GM12878 (cell line): ENCODE data around the gene MFSD11. TPM values are rescaled to one million over a fixed set of nuclear protein-coding genes. Genes with fewer than 3 reads are reported as not detected.

Experiments
- ATAC-seq: fragments of 200-7000 bp; cut with Tn5 transposase; 3 replicates; pipeline ENCODE4 v1.9.1; 2020; ENCODE audit warnings: mild to moderate bottlenecking, moderate library complexity
- BruUV-seq: library from RNA; stranded (reverse); fragments of 400-500 nt; replicated peaks from 2 replicates; lab custom pipeline; 2021; lab: Mats Ljungman, UMichigan
- CTCF ChIA-PET: fragments of 300-600 bp; sonication (Branson Sonifier 250); formaldehyde crosslinking; extraction: SDS; loops from one replicate; lab custom pipeline; 2021; ENCODE audit warnings: inconsistent platforms; lab: Yijun Ruan, JAX
- POLR2A ChIA-PET: fragments of 350-600 bp; formaldehyde crosslinking; extraction: SDS; loops from one replicate; lab custom pipeline; 2021; ENCODE audit warnings: inconsistent platforms; lab: Charles Lee
- RAD21 ChIA-PET: fragments of 300-600 bp; sonication (Branson Sonifier 250); formaldehyde crosslinking; loops from one replicate; lab custom pipeline; 2023; ENCODE audit warnings: antibody characterized with exemption; ENCODE audit not compliant: unreplicated experiment; lab: Charles Lee
- SMC1A ChIA-PET: fragments of 300-600 bp; sonication (Branson Sonifier 250); formaldehyde crosslinking; loops from one replicate; lab custom pipeline; 2023; ENCODE audit not compliant: unreplicated experiment, uncharacterized antibody; lab: Charles Lee
- DNase-seq: peaks from one replicate; pipeline ENCODE4 v3.0.0-alpha.2; 2011; ENCODE audit warnings: low read depth, low spot score
- FAIRE-seq: peaks from 3 replicates; lab custom pipeline; 2011; peaks lifted over from hg19 to GRCh38; lab: Jason Lieb, UNC
- H2AFZ ChIP-seq: 2 replicates; pipeline ENCODE4 v1.6.0; 2011; ENCODE audit warnings: low read depth, low read length, control low read depth; ENCODE audit not compliant: control insufficient read depth
- H3K27ac ChIP-seq: 2 replicates; pipeline ENCODE4 v1.5.1; 2011; ENCODE audit warnings: control low read depth; ENCODE audit not compliant: control insufficient read depth, insufficient read depth
- H3K27me3 ChIP-seq, 2 experiments: replicated peaks in 1 of 2; 2 replicates each; pipeline versions ENCODE4 v1.6.0 to v1.6.1; 2011; ENCODE audit warnings: low read length in 1 of 2; ENCODE audit not compliant: control insufficient read depth in 2 of 2, insufficient read depth in 2 of 2
- H3K36me3 ChIP-seq, 2 experiments: 2 replicates each; pipeline ENCODE4 v1.5.1; 2011; ENCODE audit warnings: low read length in 1 of 2; ENCODE audit not compliant: control insufficient read depth in 2 of 2, insufficient read depth in 2 of 2
- H3K4me1 ChIP-seq: 2 replicates; pipeline ENCODE4 v1.6.1; 2011; ENCODE audit warnings: mild to moderate bottlenecking, low read length, moderate library complexity, mixed read lengths; ENCODE audit not compliant: control insufficient read depth, insufficient read depth
- H3K4me2 ChIP-seq: 2 replicates; pipeline ENCODE4 v1.6.0; 2011; ENCODE audit warnings: control low read depth; ENCODE audit not compliant: control insufficient read depth, insufficient read depth
- H3K4me3 ChIP-seq: fragments of 200-600 bp; sonication (generic); 2 replicates; pipeline ENCODE4 v1.5.1; 2016
- H3K79me2 ChIP-seq: 2 replicates; pipeline ENCODE4 v1.6.0; 2011; ENCODE audit warnings: low read length; ENCODE audit not compliant: control insufficient read depth, insufficient read depth
- H3K9ac ChIP-seq: 2 replicates; pipeline ENCODE4 v1.8.0; 2011; ENCODE audit warnings: low read length, control low read depth, mixed read lengths; ENCODE audit not compliant: control insufficient read depth, insufficient read depth
- H3K9me3 ChIP-seq: replicated peaks from 3 replicates; pipeline ENCODE4 v1.5.1; 2011; ENCODE audit warnings: mild to moderate bottlenecking, low read length; ENCODE audit not compliant: control insufficient read depth, insufficient read depth
- H4K20me1 ChIP-seq: 2 replicates; pipeline ENCODE4 v1.6.0; 2011; ENCODE audit not compliant: control insufficient read depth, insufficient read depth
- ATF7 ChIP-seq: fragments of 450-650 bp; IDR thresholded peaks from 2 replicates; pipeline ENCODE4 v1.6.1; 2016; ENCODE audit warnings: low read depth, mild to moderate bottlenecking
- BRCA1 ChIP-seq: IDR thresholded peaks from 2 replicates; pipeline ENCODE4 v1.6.1; 2011; ENCODE audit warnings: low read depth, low read length, improper control_type of control experiment
- ESRRA ChIP-seq: IDR thresholded peaks from 2 replicates; pipeline ENCODE4 v1.6.1; 2012; ENCODE audit warnings: mild to moderate bottlenecking, low read length, improper control_type of control experiment
- IRF5 ChIP-seq: fragments of 450-650 bp; IDR thresholded peaks from 2 replicates; pipeline ENCODE4 v1.6.1; 2017; ENCODE audit warnings: borderline replicate concordance
- MYB ChIP-seq: fragments of 150-350 bp; IDR thresholded peaks from 2 replicates; pipeline ENCODE4 v1.6.1; 2014; ENCODE audit warnings: mild to moderate bottlenecking, low read depth, low read length, borderline replicate concordance
- NR2F1 ChIP-seq: fragments of 450-650 bp; conservative IDR thresholded peaks from 2 replicates; pipeline ENCODE4 v1.6.1; 2017; ENCODE audit warnings: mild to moderate bottlenecking
- ZBTB11 ChIP-seq: fragments of 450-650 bp; formaldehyde crosslinking; IDR thresholded peaks from 2 replicates; pipeline ENCODE4 v1.5.0; 2022; ENCODE audit warnings: mild to moderate bottlenecking, missing genetic modification characterization
- WGBS: methylation state at CpG from one replicate; pipeline ENCODE4 v1.1.6; 2016; ENCODE audit warnings: low lambda C conversion rate; ENCODE audit not compliant: insufficient replicate concordance, insufficient coverage; ENCODE audit errors: missing lambda C conversion rate; 5-methylcytosine and 5-hydroxymethylcytosine counted together
- in situ Hi-C: fragments of 300-500 bp; cut with MboI; formaldehyde crosslinking; loops from 9 replicates; pipeline ENCODE4 v1.14.3; 2018; ENCODE audit warnings: mixed read lengths
- intact Hi-C: fragments of 100-400 bp; cut with micrococcal nuclease; formaldehyde crosslinking; loops from one replicate; pipeline ENCODE4 v1.14.2; 2022; ENCODE audit not compliant: unreplicated experiment
- polyA plus RNA-seq, 11 experiments: library from polyadenylated mRNA; depleted of rRNA in 4 of 11; unstranded in 6 of 11; stranded (reverse) in 5 of 11; fragments of >200 nt; fragmentation: Nextera tagmentation in 4 of 11; fragmentation: Illumina TruSeq in 1 of 11; extraction: Ambion mirVana in 4 of 11; extraction: Trizol in 1 of 11; gene quantifications; 1 replicate in 1 of 11; 2 replicates in 10 of 11; pipeline versions ENCODE4 v1.2.1 to v1.2.3, GENCODE V29; 2011 to 2016; ENCODE audit warnings: inconsistent platforms in 2 of 11, missing spikeins in 2 of 11, low read depth in 1 of 11
- total RNA-seq, 4 experiments: library from RNA; depleted of rRNA in 3 of 4; stranded (reverse); fragments of >200 nt in 3 of 4; fragmentation: Illumina TruSeq in 1 of 4; extraction: Trizol in 1 of 4; gene quantifications; 2 replicates each; pipeline versions ENCODE4 v1.2.1 to v1.2.3, GENCODE V29; 2013 to 2021
- TF ChIP-seq, protein P1 (sequence below): fragments of 450-650 bp; IDR thresholded peaks from 2 replicates; pipeline ENCODE4 v1.6.1; 2018; ENCODE audit warnings: borderline replicate concordance, mild to moderate bottlenecking; ENCODE audit not compliant: partially characterized antibody
- TF ChIP-seq, protein P2 (sequence below), 3 experiments: IDR thresholded peaks in 2 of 3; conservative IDR thresholded peaks in 1 of 3; 2 replicates each; pipeline ENCODE4 v1.5.1; 2011; ENCODE audit warnings: low read depth in 3 of 3, low read length in 3 of 3, mild to moderate bottlenecking in 3 of 3, control low read depth in 2 of 3, moderate library complexity in 2 of 3, inconsistent platforms in 1 of 3, mixed read lengths in 1 of 3; ENCODE audit not compliant: control insufficient read depth in 2 of 3, insufficient read depth in 1 of 3; ENCODE audit errors: extremely low read depth in 1 of 3

Gene MFSD11
- total and polyA plus RNA-seq, 10 of the 15 experiments (the other 5 are each of a cell fraction or from before 2014, with no cell fraction given) = 11.0 to 19.4 (median 15.5) TPM

DNA sequence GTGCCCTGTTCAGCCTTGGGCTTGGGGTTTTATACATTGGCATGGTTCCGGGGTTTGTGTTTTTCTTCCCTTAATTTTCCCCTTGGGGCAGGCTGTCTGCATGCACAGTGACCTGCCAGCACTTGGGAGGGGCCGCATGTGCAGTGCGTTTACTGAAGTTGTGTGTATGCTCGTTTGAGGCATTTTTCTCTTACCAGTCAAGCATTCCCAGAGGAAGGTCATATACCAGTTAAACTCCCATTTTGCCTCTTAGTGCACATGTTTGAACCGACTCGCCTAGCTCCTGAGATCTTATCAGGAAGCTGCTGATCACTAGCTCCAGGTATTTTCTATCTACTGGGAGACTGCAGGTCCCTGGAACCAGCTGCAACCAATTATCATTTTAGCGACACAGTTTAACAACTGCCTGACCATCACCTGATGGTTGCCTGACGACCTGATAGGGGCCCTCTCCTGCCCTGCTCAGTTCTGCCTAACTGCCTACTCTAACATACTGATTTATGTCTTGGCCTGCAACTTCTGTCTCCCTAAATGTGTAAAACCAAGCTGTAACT, 51.4 kb downstream of the MFSD11 start:
- ChIA-PET POLR2A (no interaction called here), SMC1A (no interaction called here), CTCF (interaction anchor here (0.6 to 0.7 kb wide), 2 partner anchors 31 to 298 kb away, joined by 3 read pairs; no protein-coding TSS in a partner anchor), RAD21 (no interaction called here)
- Histone ChIP-seq H3K4me2 (no peak overlapping the region), H4K20me1 (no peaks in the 10 kb centered on the region), H3K4me3 (no peak overlapping the region), H3K9me3 (no peaks in the 10 kb centered on the region), H3K27ac (no peak overlapping the region), H3K9ac (no peak overlapping the region), H3K4me1 (peaks cover 11% of the 10 kb centered on the region), H2AFZ (no peak overlapping the region), H3K27me3 (no peaks in the 10 kb centered on the region), H3K36me3 (no peaks in the 10 kb centered on the region), H3K79me2 (no peaks in the 10 kb centered on the region)
- in situ Hi-C loops = no loop called here
- intact Hi-C loops = no loop called here
- no peak for DNase-seq
- no peak for FAIRE-seq
- BruUV-seq = no TSS peak
- TF ChIP-seq NR2F1 (no peak), IRF5 (no peak), ATF7 (no peak), ESRRA (no peak), ZBTB11 (no peak), BRCA1 (no peak), MYB (no peak)
- TF ChIP-seq, protein P1, sequence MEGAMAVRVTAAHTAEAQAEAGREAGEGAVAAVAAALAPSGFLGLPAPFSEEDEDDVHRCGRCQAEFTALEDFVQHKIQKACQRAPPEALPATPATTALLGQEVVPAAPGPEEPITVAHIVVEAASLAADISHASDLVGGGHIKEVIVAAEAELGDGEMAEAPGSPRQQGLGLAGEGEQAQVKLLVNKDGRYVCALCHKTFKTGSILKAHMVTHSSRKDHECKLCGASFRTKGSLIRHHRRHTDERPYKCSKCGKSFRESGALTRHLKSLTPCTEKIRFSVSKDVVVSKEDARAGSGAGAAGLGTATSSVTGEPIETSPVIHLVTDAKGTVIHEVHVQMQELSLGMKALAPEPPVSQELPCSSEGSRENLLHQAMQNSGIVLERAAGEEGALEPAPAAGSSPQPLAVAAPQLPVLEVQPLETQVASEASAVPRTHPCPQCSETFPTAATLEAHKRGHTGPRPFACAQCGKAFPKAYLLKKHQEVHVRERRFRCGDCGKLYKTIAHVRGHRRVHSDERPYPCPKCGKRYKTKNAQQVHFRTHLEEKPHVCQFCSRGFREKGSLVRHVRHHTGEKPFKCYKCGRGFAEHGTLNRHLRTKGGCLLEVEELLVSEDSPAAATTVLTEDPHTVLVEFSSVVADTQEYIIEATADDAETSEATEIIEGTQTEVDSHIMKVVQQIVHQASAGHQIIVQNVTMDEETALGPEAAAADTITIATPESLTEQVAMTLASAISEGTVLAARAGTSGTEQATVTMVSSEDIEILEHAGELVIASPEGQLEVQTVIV = no peak
- TF ChIP-seq, protein P2, sequence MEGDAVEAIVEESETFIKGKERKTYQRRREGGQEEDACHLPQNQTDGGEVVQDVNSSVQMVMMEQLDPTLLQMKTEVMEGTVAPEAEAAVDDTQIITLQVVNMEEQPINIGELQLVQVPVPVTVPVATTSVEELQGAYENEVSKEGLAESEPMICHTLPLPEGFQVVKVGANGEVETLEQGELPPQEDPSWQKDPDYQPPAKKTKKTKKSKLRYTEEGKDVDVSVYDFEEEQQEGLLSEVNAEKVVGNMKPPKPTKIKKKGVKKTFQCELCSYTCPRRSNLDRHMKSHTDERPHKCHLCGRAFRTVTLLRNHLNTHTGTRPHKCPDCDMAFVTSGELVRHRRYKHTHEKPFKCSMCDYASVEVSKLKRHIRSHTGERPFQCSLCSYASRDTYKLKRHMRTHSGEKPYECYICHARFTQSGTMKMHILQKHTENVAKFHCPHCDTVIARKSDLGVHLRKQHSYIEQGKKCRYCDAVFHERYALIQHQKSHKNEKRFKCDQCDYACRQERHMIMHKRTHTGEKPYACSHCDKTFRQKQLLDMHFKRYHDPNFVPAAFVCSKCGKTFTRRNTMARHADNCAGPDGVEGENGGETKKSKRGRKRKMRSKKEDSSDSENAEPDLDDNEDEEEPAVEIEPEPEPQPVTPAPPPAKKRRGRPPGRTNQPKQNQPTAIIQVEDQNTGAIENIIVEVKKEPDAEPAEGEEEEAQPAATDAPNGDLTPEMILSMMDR (IDR thresholded peaks at IDR 0.05 in 2 of 3, conservative IDR thresholded peaks at IDR 0.05 in 1 of 3; ENCODE audit: control insufficient read depth in 2 of 3, extremely low read depth in 1 of 3, insufficient read depth in 1 of 3, low read depth in 3 of 3, low read length in 3 of 3) = no peak
- no peak for ATAC-seq
- 74% methylated on average over 8 of the region's 8 CpGs for WGBS
